ENCODE measurements around the gene HNRNPUL2.

The HNRNPUL2 gene

GRCh38 chr11:62726156-62726914 lies 922 bp downstream of the HNRNPUL2 start:
- peak overlapping the region; percentile 90 for H3K27ac ChIP-seq (ENCODE audit: low read depth, low read length)
- peaks cover 76% of the 10 kb centered on the region for H3K79me2 ChIP-seq (ENCODE audit: control insufficient read depth, insufficient read depth, low read length, unreplicated experiment)
- H3K36me3 ChIP-seq (ENCODE audit: insufficient read depth, low read length): peaks cover 45% of the 10 kb centered on the region
- H3K4me1 ChIP-seq (ENCODE audit: control insufficient read depth, insufficient read depth, low read length, unreplicated experiment): peaks cover 20% of the 10 kb centered on the region
- peak overlapping the region; percentile 19 for H2AFZ ChIP-seq (ENCODE audit: low read length, unreplicated experiment)
- peak overlapping the region; percentile 99 for H3K4me3 ChIP-seq (ENCODE audit: low read depth, low read length)
- H3K27me3 ChIP-seq (ENCODE audit: insufficient read depth, low read length): no peaks in the 10 kb centered on the region

DNA sequence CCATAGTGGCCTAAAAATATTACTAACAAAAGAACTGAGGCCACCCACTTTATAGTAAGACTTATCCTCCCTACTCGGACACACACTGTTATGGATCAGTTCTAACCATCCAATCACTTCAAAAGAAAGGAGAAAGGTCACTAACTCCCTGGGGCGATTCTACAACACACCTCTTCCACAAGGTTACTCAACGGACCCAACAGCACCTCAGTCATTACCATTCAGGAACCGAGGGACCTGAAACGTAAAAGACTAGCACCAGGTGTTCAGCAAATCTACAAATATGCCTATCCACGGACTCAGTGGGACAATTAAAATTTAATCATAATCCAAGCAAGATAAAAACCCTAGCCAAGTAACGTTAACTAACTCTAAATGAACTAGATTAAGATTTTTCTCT lies 1.6 kb downstream of the HNRNPUL2 start:
- Histone ChIP-seq H2AFZ (ENCODE audit: low read length, unreplicated experiment) (no peak overlapping the region), H3K27ac (ENCODE audit: low read depth, low read length) (peak overlapping the region; percentile 90), H3K4me3 (ENCODE audit: low read depth, low read length) (peak overlapping the region; percentile 99), H3K36me3 (ENCODE audit: insufficient read depth, low read length) (peaks cover 51% of the 10 kb centered on the region), H3K79me2 (ENCODE audit: control insufficient read depth, insufficient read depth, low read length, unreplicated experiment) (peaks cover 78% of the 10 kb centered on the region), H3K4me1 (ENCODE audit: control insufficient read depth, insufficient read depth, low read length, unreplicated experiment) (peaks cover 20% of the 10 kb centered on the region), H3K27me3 (ENCODE audit: insufficient read depth, low read length) (no peaks in the 10 kb centered on the region)

DNA sequence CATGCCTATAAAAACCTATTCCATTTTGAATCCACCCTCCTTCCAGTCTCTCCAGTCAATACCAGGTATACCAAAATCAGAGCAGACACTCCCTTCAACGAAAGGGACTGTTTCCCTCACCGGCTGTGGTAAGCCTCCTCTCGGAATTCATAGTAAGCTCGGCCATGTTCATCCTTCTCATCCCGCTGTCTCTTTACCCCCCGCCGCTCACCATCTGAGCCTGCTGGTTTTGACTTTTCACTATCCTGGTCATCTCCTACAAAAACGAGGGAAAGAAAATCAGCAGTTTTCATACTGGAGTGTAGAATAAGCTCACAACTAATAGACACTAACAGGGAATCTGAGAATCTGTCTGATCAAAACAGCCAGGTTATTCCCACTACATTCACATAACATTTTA lies 3.1 kb downstream of the HNRNPUL2 start:
- Histone ChIP-seq H3K4me3 (ENCODE audit: low read depth, low read length) (peak overlapping the region; percentile 99), H3K36me3 (ENCODE audit: insufficient read depth, low read length) (peaks cover 61% of the 10 kb centered on the region), H3K27me3 (ENCODE audit: insufficient read depth, low read length) (no peaks in the 10 kb centered on the region), H3K4me1 (ENCODE audit: control insufficient read depth, insufficient read depth, low read length, unreplicated experiment) (peaks cover 17% of the 10 kb centered on the region), H3K27ac (ENCODE audit: low read depth, low read length) (no peak overlapping the region), H2AFZ (ENCODE audit: low read length, unreplicated experiment) (no peak overlapping the region), H3K79me2 (ENCODE audit: control insufficient read depth, insufficient read depth, low read length, unreplicated experiment) (peaks cover 78% of the 10 kb centered on the region)

- H3K27ac ChIP-seq (ENCODE audit: low read depth, low read length): no peak overlapping the region
- H3K4me1 ChIP-seq (ENCODE audit: control insufficient read depth, insufficient read depth, low read length, unreplicated experiment): peaks cover 17% of the 10 kb centered on the region
- peaks cover 72% of the 10 kb centered on the region for H3K36me3 ChIP-seq (ENCODE audit: insufficient read depth, low read length)
These were observed 5.3 kb downstream of the HNRNPUL2 start for GRCh38 chr11:62721994-62722393.

GRCh38 chr11:62719302-62719978 lies 7.8 kb downstream of the HNRNPUL2 start:
- Histone ChIP-seq H3K4me1 (ENCODE audit: control insufficient read depth, insufficient read depth, low read length, unreplicated experiment) (peaks cover 13% of the 10 kb centered on the region), H3K36me3 (ENCODE audit: insufficient read depth, low read length) (peaks cover 79% of the 10 kb centered on the region), H3K4me3 (ENCODE audit: low read depth, low read length) (no peak overlapping the region), H3K27me3 (ENCODE audit: insufficient read depth, low read length) (no peaks in the 10 kb centered on the region), H3K79me2 (ENCODE audit: control insufficient read depth, insufficient read depth, low read length, unreplicated experiment) (peaks cover 77% of the 10 kb centered on the region), H2AFZ (ENCODE audit: low read length, unreplicated experiment) (no peak overlapping the region), H3K27ac (ENCODE audit: low read depth, low read length) (peak overlapping the region; percentile 44)

More at GRCh38 chr11:62721994-62722393, 5.3 kb downstream of the HNRNPUL2 start:
- H3K79me2 ChIP-seq (ENCODE audit: control insufficient read depth, insufficient read depth, low read length, unreplicated experiment): peaks cover 83% of the 10 kb centered on the region
- H2AFZ ChIP-seq (ENCODE audit: low read length, unreplicated experiment): no peak overlapping the region
- H3K27me3 ChIP-seq (ENCODE audit: insufficient read depth, low read length): no peaks in the 10 kb centered on the region
- no peak overlapping the region for H3K4me3 ChIP-seq (ENCODE audit: low read depth, low read length)

DNA sequence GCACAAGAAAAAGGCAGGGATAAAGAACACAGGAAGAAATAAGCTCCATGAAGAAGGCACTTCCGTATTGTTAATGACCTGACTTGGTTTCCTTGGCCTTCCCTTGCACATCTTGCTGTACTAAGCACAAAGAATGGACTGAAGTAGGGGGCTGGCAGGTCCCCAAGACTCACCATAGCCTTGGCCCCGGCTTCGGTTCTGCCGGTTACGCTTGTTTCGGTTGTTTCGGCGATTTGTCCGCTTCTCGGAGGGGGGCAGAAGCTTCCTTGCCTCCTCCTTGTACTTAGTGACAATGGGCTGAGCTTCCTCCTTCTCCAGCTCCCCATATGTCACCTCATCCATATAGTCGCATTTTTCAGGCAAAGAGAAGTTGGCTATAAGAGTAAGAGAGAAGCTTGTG lies 10.4 kb downstream of the HNRNPUL2 start:
- Histone ChIP-seq H3K27me3 (ENCODE audit: insufficient read depth, low read length) (no peaks in the 10 kb centered on the region), H3K36me3 (ENCODE audit: insufficient read depth, low read length) (peaks cover 69% of the 10 kb centered on the region), H3K79me2 (ENCODE audit: control insufficient read depth, insufficient read depth, low read length, unreplicated experiment) (peaks cover 54% of the 10 kb centered on the region), H3K4me1 (ENCODE audit: control insufficient read depth, insufficient read depth, low read length, unreplicated experiment) (peaks cover 14% of the 10 kb centered on the region), H3K27ac (ENCODE audit: low read depth, low read length) (no peak overlapping the region), H2AFZ (ENCODE audit: low read length, unreplicated experiment) (no peak overlapping the region), H3K4me3 (ENCODE audit: low read depth, low read length) (no peak overlapping the region)

DNA sequence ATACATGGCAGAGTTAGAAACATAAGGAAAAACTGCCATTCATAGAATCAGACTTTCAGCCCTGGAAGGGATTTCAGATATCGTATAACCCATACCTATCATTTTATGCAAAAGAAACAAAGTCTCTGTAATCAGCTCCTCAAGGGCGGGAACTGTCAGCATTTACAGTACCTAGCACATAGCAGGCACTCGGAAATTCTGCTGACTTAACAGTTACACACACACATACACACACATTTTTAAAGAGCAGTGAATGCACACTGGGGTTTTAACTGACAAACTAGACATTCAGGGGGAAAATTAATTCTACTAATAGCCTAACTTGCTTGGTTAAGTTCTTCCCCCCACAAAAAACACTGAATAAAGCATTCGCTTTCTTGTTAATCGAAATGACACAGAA lies 11.1 kb downstream of the HNRNPUL2 start:
- peaks cover 47% of the 10 kb centered on the region for H3K79me2 ChIP-seq (ENCODE audit: control insufficient read depth, insufficient read depth, low read length, unreplicated experiment)
- H3K4me3 ChIP-seq (ENCODE audit: low read depth, low read length): no peak overlapping the region
- H2AFZ ChIP-seq (ENCODE audit: low read length, unreplicated experiment): no peak overlapping the region
- peaks cover 63% of the 10 kb centered on the region for H3K36me3 ChIP-seq (ENCODE audit: insufficient read depth, low read length)
- H3K27ac ChIP-seq (ENCODE audit: low read depth, low read length): no peak overlapping the region
- H3K27me3 ChIP-seq (ENCODE audit: insufficient read depth, low read length): no peaks in the 10 kb centered on the region
- peaks cover 14% of the 10 kb centered on the region for H3K4me1 ChIP-seq (ENCODE audit: control insufficient read depth, insufficient read depth, low read length, unreplicated experiment)

DNA sequence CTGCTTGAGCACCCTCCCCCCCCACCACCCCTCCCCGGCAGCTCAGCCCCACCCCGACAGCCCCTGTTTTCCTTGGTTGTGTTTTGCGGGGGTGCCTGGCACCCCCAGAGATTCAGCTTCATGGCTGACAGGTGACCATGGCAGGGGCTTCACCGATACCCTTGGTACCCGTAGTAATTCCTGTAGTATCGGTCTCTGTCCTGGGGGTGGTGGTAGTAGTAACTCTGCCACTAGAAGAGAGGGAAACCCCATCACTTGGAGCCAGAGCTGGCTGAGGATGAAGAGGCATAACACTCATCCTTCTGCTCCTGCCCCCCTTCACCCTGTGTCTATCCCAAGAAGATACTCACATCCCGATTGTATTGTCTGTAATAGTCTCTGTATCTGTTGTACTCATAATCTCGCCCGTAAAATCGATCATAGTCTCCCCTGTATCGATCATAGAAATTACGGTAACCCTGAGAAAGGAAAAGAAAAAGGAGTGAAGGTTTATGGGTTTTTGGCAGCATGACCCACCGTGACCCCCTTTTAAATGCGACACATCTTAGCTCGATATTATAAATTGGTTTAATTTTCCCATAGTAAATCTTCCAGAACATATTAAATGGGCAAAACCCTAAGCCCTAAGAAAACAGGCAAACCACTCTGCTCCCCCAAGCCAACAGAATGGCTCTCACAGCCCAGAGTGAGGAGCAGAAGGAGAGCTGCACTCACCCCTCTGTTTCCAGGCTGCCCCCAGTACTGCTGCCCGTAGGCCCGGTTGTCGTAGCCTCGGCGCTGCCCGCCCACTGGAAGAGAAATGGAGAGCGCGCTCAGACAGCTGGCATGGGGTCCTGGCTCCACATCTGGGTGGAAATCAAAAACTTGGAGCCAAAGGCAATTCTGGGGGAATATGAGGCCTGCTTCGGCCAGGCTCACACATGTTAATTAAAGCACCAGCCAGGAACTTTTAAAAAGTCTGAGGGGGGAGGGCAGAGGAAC lies 11.8 kb downstream of the HNRNPUL2 start:
- no peak overlapping the region for H3K27ac ChIP-seq (ENCODE audit: low read depth, low read length)

DNA sequence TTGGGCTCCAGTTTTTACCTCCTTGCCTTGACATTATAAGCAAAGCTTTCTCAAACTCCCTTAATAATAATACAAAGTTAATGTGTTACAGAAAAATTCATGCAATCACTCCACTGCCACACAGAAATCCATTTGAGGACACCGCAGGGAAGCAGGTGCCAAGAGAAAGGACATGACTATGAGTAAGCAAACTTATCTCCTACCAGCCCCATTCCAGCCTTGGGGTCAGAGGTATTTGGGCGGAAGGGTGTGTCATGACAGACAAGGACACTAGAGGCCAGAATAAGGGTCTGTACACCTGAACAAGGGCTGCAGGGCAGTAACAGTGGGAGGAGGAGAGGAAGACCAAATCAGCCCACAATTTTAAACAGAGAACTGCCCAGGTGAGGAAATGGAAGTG lies 13.9 kb downstream of the HNRNPUL2 start:
- no peak overlapping the region for H2AFZ ChIP-seq (ENCODE audit: low read length, unreplicated experiment)
- H3K79me2 ChIP-seq (ENCODE audit: control insufficient read depth, insufficient read depth, low read length, unreplicated experiment): peaks cover 32% of the 10 kb centered on the region
- H3K27me3 ChIP-seq (ENCODE audit: insufficient read depth, low read length): no peaks in the 10 kb centered on the region
- no peak overlapping the region for H3K4me3 ChIP-seq (ENCODE audit: low read depth, low read length)
- peak overlapping the region; percentile 32; the same call in 1 of the 2 replicates for H3K27ac ChIP-seq (ENCODE audit: low read depth, low read length)
- peaks cover 25% of the 10 kb centered on the region for H3K4me1 ChIP-seq (ENCODE audit: control insufficient read depth, insufficient read depth, low read length, unreplicated experiment)
- H3K36me3 ChIP-seq (ENCODE audit: insufficient read depth, low read length): peaks cover 56% of the 10 kb centered on the region

More for the DNA sequence above, 11.8 kb downstream of the HNRNPUL2 start:
- H2AFZ ChIP-seq (ENCODE audit: low read length, unreplicated experiment): no peak overlapping the region
- no peaks in the 10 kb centered on the region for H3K27me3 ChIP-seq (ENCODE audit: insufficient read depth, low read length)
- peaks cover 15% of the 10 kb centered on the region for H3K4me1 ChIP-seq (ENCODE audit: control insufficient read depth, insufficient read depth, low read length, unreplicated experiment)
- no peak overlapping the region for H3K4me3 ChIP-seq (ENCODE audit: low read depth, low read length)
- peaks cover 42% of the 10 kb centered on the region for H3K79me2 ChIP-seq (ENCODE audit: control insufficient read depth, insufficient read depth, low read length, unreplicated experiment)
- peaks cover 63% of the 10 kb centered on the region for H3K36me3 ChIP-seq (ENCODE audit: insufficient read depth, low read length)

DNA sequence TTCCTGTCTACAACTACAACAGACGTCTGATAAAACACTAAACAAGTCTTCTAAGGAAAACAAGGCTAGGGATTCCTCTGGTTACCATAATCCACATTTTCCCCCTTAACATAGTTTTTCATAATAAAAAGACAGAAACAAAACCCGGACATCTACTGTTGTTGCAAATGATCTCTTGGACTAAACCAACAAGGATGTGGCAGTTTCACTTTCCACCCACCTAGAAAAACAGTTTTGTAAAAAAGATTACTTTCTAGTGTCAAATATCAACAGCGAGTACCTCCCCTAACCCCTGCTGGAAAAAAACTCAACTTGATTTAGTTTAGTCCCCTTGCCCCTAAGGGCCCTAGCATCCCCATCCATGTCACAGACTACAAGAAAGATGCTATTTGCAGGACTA lies 14.4 kb downstream of the HNRNPUL2 start:
- no peak overlapping the region for H3K4me3 ChIP-seq (ENCODE audit: low read depth, low read length)
- H3K79me2 ChIP-seq (ENCODE audit: control insufficient read depth, insufficient read depth, low read length, unreplicated experiment): peaks cover 28% of the 10 kb centered on the region
- H3K4me1 ChIP-seq (ENCODE audit: control insufficient read depth, insufficient read depth, low read length, unreplicated experiment): peaks cover 25% of the 10 kb centered on the region
- no peaks in the 10 kb centered on the region for H3K27me3 ChIP-seq (ENCODE audit: insufficient read depth, low read length)
- H2AFZ ChIP-seq (ENCODE audit: low read length, unreplicated experiment): no peak overlapping the region
- peak overlapping the region; percentile 32; the same call in 1 of the 2 replicates for H3K27ac ChIP-seq (ENCODE audit: low read depth, low read length)
- H3K36me3 ChIP-seq (ENCODE audit: insufficient read depth, low read length): peaks cover 52% of the 10 kb centered on the region
